Tibial artery (tissue), 4 donors: ENCODE results near the gene JCHAIN.
"Not testable (repeated sequence)": the region's sequence is repeated elsewhere in the genome, so short reads cannot be mapped to it uniquely, and the experiment has no call there.

ENCODE experiments used
- DNase-seq, 2 donors: peaks; one replicate each; pipeline ENCODE4 v3.0.0-alpha.2; 2019
- H3K27ac ChIP-seq, 2 donors: fragments of 200-600 bp; sonication (generic) in 1 of 2; 1 replicate in 1 of 2; 2 replicates in 1 of 2; pipeline ENCODE4 v1.5.1; 2018 to 2019; ENCODE audit warnings: mild to moderate bottlenecking in 1 of 2
- H3K27me3 ChIP-seq, 2 donors: fragments of 200-600 bp; sonication (generic) in 1 of 2; one replicate each; pipeline versions ENCODE4 v1.5.1 to v1.6.0; 2016 to 2019
- H3K36me3 ChIP-seq, 3 donors: fragments of 200-600 bp; sonication (generic) in 2 of 3; one replicate each; pipeline ENCODE4 v1.5.1; 2016 to 2019; ENCODE audit warnings: mild to moderate bottlenecking in 2 of 3
- H3K4me1 ChIP-seq, 4 donors: fragments of 200-600 bp; sonication (generic) in 2 of 4; 1 replicate in 3 of 4; 2 replicates in 1 of 4; pipeline ENCODE4 v1.5.1; 2016 to 2019
- H3K4me3 ChIP-seq, 2 donors: fragments of 200-600 bp; sonication (generic) in 1 of 2; 1 replicate in 1 of 2; 2 replicates in 1 of 2; pipeline ENCODE4 v1.5.1; 2018 to 2019; ENCODE audit warnings: mild to moderate bottlenecking in 2 of 2
- H3K9me3 ChIP-seq, 3 donors: fragments of 200-600 bp; sonication (generic) in 1 of 3; one replicate each; pipeline ENCODE4 v1.5.1; 2016 to 2019
- intact Hi-C: fragments of 100-400 bp; cut with DNase I; formaldehyde crosslinking; loops from one replicate; pipeline ENCODE4 v1.15.0; 2023; ENCODE audit warnings: low total_unique reads
- TF ChIP-seq, protein P1 (sequence below), 2 experiments: fragments of 200-600 bp in 1 of 2; fragments of 450-650 bp in 1 of 2; IDR thresholded peaks; one replicate each; pipeline ENCODE4 v1.5.1; 2017 to 2019; ENCODE audit warnings: antibody characterized with exemption in 2 of 2, mild to moderate bottlenecking in 1 of 2, moderate library complexity in 1 of 2

The JCHAIN gene

DNA sequence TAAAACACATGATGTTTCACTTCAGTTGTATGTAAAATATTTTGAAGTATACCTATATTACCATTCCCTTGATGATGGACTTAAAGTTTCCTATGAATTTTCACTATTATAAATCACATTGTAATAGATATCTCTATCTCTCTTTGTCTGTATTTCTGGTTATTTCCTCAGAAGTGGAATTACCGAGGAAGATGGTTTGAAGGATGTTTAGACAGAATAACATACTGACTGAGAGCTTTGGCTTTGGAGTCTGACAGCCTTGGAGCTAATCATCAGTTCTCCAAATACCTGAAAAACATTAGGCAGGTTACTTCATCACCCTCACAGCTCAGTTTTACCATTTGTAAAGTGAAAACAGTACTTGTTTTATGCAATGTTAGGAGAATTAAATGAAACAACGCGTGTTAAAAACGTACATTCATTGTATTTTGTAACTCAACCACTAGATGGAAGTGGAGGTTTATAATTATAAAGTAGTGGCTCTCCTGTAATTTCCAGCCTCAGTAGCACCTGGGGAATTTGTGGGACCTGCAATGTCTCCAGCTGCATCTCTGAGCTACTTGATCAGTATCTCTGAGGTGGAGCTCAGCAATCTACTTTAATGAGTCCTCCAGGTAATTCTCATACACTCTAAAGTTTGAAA lies 14.3 kb downstream of the JCHAIN start:
- no peaks in the 10 kb centered on the region for H3K36me3 ChIP-seq
- no peak overlapping the region for H3K4me3 ChIP-seq
- no peaks in the 10 kb centered on the region for H3K4me1 ChIP-seq
- TF ChIP-seq, protein P1, sequence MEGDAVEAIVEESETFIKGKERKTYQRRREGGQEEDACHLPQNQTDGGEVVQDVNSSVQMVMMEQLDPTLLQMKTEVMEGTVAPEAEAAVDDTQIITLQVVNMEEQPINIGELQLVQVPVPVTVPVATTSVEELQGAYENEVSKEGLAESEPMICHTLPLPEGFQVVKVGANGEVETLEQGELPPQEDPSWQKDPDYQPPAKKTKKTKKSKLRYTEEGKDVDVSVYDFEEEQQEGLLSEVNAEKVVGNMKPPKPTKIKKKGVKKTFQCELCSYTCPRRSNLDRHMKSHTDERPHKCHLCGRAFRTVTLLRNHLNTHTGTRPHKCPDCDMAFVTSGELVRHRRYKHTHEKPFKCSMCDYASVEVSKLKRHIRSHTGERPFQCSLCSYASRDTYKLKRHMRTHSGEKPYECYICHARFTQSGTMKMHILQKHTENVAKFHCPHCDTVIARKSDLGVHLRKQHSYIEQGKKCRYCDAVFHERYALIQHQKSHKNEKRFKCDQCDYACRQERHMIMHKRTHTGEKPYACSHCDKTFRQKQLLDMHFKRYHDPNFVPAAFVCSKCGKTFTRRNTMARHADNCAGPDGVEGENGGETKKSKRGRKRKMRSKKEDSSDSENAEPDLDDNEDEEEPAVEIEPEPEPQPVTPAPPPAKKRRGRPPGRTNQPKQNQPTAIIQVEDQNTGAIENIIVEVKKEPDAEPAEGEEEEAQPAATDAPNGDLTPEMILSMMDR (IDR thresholded peaks at IDR 0.05): peak; percentile 47 to 63
- no peak for DNase-seq
- no peak overlapping the region for H3K27ac ChIP-seq
- intact Hi-C loops: no loop called here
- H3K27me3 ChIP-seq: peaks cover 0 to 3% of the 10 kb centered on the region in 2 donors
- H3K9me3 ChIP-seq: no peaks in the 10 kb centered on the region

DNA sequence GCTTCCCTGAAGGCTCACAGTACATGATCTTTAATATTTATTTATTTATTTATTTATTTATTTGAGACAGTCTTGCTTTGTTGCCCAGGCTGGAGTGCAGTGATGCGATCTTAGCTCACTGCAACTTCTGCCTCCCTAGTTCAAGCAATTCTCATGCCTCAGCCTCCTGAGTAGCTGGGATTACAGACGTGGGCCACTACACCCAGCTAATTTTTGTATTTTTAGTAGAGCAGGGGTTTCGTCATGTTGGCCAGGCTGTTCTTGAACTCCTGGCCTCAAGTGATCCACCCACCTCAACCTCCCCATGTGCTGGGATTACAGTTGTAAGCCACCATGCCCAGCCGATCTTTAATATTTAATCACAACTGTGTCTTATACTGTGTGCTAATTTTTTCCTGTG lies 15.6 kb downstream of the JCHAIN start:
- H3K4me1 ChIP-seq, H3K27ac ChIP-seq, H3K36me3 ChIP-seq, DNase-seq, H3K27me3 ChIP-seq, H3K4me3 ChIP-seq, H3K9me3 ChIP-seq, intact Hi-C loops: not testable (repeated sequence)

DNA sequence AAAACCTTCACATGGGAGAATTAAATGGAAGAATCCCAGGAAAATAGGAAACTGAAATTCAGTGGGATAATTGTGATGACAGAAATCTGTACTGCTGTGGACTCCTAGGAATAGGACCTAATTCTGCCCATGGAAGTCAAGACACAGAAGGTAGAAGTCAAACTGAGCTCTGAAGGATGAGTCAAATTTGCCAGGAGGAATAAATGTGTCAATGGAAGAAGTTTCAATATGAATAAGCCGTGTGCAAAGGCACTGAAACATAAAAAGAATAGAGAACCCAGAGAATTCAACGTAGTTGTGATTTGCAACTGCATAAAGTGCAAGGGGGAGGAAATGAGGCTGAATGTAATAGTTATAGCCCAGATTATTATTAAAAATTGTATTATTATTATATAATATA lies 26.1 kb downstream of the JCHAIN start:
- Histone ChIP-seq H3K36me3 (no peaks in the 10 kb centered on the region), H3K27me3 (no peaks in the 10 kb centered on the region), H3K4me1 (peaks cover 0 to 17% (median 2%) of the 10 kb centered on the region in 4 donors), H3K9me3 (no peaks in the 10 kb centered on the region), H3K4me3 (no peak overlapping the region), H3K27ac (no peak overlapping the region)
- TF ChIP-seq, protein P1 (IDR thresholded peaks at IDR 0.05): no peak
- DNase-seq: no peak
- intact Hi-C loops: no loop called here

DNA sequence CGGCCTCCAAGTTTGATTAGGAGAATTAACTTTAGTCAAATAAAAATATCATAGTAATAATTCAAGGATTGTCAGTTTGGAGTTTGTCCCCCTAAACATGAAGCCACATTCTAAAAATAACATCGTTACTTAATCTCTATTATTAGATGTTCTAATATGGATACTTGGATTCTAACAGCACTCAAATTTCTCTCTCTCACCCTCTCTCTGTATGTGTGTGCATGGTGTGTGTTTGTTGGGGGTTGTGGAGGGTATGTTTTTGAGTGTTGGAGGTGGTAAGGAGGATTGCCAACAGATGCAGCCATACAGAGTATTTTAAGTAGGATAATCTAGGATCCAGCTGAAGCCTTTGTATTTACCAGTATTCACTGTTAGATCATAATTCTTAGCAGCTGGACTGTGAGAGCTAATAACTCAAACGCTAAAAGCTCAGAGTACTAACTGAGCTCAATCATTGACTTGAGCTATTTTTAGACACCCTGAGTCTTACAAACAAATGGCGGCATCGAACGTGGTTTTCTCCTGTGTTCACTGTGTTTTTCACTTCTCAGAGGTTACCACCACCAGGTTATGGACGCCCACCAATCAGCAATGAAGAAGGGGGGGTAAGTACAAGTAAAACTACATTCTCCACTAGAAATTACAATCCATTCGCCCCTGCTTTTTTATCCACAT lies 28.9 kb downstream of the JCHAIN start:
- no peak for DNase-seq
- H3K4me1 ChIP-seq: peaks cover 0 to 17% (median 2%) of the 10 kb centered on the region in 4 donors
- no peaks in the 10 kb centered on the region for H3K9me3 ChIP-seq
- H3K27me3 ChIP-seq: no peaks in the 10 kb centered on the region
- intact Hi-C loops: no loop called here
- H3K27ac ChIP-seq: peak overlapping the region; percentile 55 to 59
- H3K36me3 ChIP-seq: no peaks in the 10 kb centered on the region
- H3K4me3 ChIP-seq: peak overlapping the region; percentile 7 to 23
- TF ChIP-seq, protein P1 (IDR thresholded peaks at IDR 0.05): no peak

DNA sequence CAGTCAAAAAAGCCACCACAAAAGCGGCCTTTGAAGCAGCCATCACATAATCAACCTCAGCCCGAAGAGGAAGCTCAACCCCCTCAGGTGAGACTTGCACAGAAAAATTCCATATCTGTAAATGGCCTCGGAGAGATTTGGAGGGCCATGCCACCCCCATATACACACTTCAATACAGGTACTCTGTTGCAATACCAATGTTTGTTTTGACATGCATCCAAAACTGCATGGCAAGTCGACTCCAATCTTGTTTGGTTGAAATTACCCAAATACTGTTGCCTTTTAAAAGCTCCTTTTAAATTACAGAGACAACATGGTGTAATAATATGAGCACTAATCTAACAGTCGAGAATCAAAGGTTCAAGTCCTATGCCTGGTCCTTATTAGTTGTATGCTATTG lies 31.8 kb downstream of the JCHAIN start:
- H3K27ac ChIP-seq: no peak overlapping the region
- TF ChIP-seq, protein P1 (IDR thresholded peaks at IDR 0.05): no peak
- H3K4me1 ChIP-seq: peaks cover 0 to 17% (median 2%) of the 10 kb centered on the region in 4 donors
- DNase-seq: no peak
- no peaks in the 10 kb centered on the region for H3K27me3 ChIP-seq
- no peaks in the 10 kb centered on the region for H3K36me3 ChIP-seq
- H3K4me3 ChIP-seq: no peak overlapping the region
- H3K9me3 ChIP-seq: no peaks in the 10 kb centered on the region
- intact Hi-C loops: no loop called here

DNA sequence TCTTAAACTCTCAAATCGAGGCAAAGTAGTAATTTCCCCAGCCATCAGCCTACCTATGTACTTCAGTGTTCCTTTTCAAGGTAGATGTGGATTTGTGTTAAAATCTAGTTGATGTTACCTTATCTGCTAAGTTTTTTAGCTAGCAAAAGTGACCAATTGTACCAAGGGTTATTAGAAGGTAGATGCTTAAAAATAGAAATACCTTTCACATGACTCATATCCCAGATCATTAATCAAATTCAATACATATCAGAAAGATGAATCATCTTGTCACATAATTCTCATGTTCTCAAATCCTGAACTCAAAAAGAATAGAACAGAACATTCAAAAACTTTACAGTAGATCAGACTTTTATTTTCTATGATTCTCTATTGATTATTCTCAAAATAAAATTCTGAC lies 34.3 kb downstream of the JCHAIN start:
- intact Hi-C loops: no loop called here
- no peaks in the 10 kb centered on the region for H3K36me3 ChIP-seq
- TF ChIP-seq, protein P1 (IDR thresholded peaks at IDR 0.05): no peak
- no peaks in the 10 kb centered on the region for H3K27me3 ChIP-seq
- no peak for DNase-seq
- H3K4me1 ChIP-seq: peaks cover 0 to 7% (median under 1%) of the 10 kb centered on the region in 4 donors
- H3K27ac ChIP-seq: no peak overlapping the region
- H3K4me3 ChIP-seq: no peak overlapping the region
- H3K9me3 ChIP-seq: no peaks in the 10 kb centered on the region
